ENCODE measurements around the gene ADGRF4.

- TF ChIP-seq EZH2 (IDR thresholded peaks at IDR 0.05; ENCODE audit: borderline replicate concordance, low read length) = no peak
- no peak for TF ChIP-seq CTCF (conservative IDR thresholded peaks at IDR 0.05 in 1 of 2, IDR thresholded peaks at IDR 0.05 in 1 of 2; ENCODE audit: extremely low read depth in 1 of 2, insufficient read depth in 1 of 2, low read depth in 1 of 2, low read length in 2 of 2)
Observed at GRCh38 chr6:47737406-47737805, 39.0 kb downstream of the ADGRF4 start.
